Keratinocyte (primary cell): ENCODE results near the gene MFAP1. TPM values are rescaled to one million over a fixed set of nuclear protein-coding genes. Genes with fewer than 3 reads are reported as not detected.

ENCODE experiments used
- DNase-seq: peaks from one replicate; pipeline ENCODE4 v3.0.0-alpha.2; 2011; ENCODE audit warnings: low read depth, missing footprints, low spot score
- FAIRE-seq: peaks from 2 replicates; lab custom pipeline; 2011; peaks lifted over from hg19 to GRCh38; lab: Jason Lieb, UNC
- H2AFZ ChIP-seq: 2 replicates; pipeline ENCODE4 v1.6.0; 2012; ENCODE audit warnings: low read length, control low read depth, inconsistent platforms; ENCODE audit not compliant: control insufficient read depth
- H3K27ac ChIP-seq: 2 replicates; pipeline ENCODE4 v1.5.1; 2011; ENCODE audit warnings: low read length; ENCODE audit not compliant: control insufficient read depth, insufficient read depth
- H3K27me3 ChIP-seq: 3 replicates; pipeline ENCODE4 v1.6.0; 2011; ENCODE audit warnings: low read length; ENCODE audit not compliant: control insufficient read depth, insufficient read depth; ENCODE audit errors: extremely low read depth
- H3K36me3 ChIP-seq, 2 experiments: 2 replicates in 1 of 2; 3 replicates in 1 of 2; pipeline ENCODE4 v1.5.1; 2011; ENCODE audit warnings: low read length in 2 of 2, mild to moderate bottlenecking in 1 of 2; ENCODE audit not compliant: control insufficient read depth in 2 of 2, insufficient read depth in 2 of 2; ENCODE audit errors: extremely low read depth in 1 of 2
- H3K4me1 ChIP-seq: 3 replicates; pipeline ENCODE4 v1.5.1; 2011; ENCODE audit warnings: low read length; ENCODE audit not compliant: control insufficient read depth, insufficient read depth; ENCODE audit errors: extremely low read depth
- H3K4me2 ChIP-seq: 3 replicates; pipeline ENCODE4 v1.6.0; 2011; ENCODE audit warnings: low read depth, low read length; ENCODE audit not compliant: control insufficient read depth, insufficient read depth; ENCODE audit errors: extremely low read depth
- H3K4me3 ChIP-seq, 3 experiments: fragments of 200-600 bp in 1 of 3; sonication (generic) in 1 of 3; 2 replicates in 2 of 3; 3 replicates in 1 of 3; pipeline ENCODE4 v1.5.1; 2011 to 2016; ENCODE audit warnings: low read length in 3 of 3, mild to moderate bottlenecking in 3 of 3, control low read depth in 2 of 3, inconsistent platforms in 1 of 3, low read depth in 1 of 3, mixed read lengths in 1 of 3, mixed run types in 1 of 3, moderate library complexity in 1 of 3; ENCODE audit not compliant: control insufficient read depth in 2 of 3, insufficient read depth in 2 of 3; ENCODE audit errors: extremely low read depth in 1 of 3
- H3K79me2 ChIP-seq: 2 replicates; pipeline ENCODE4 v1.6.0; 2012; ENCODE audit warnings: low read length; ENCODE audit not compliant: control insufficient read depth, insufficient read depth
- H3K9ac ChIP-seq: 3 replicates; pipeline ENCODE4 v1.6.0; 2011; ENCODE audit warnings: low read length; ENCODE audit not compliant: control insufficient read depth, insufficient read depth; ENCODE audit errors: extremely low read depth
- H3K9me1 ChIP-seq: 3 replicates; pipeline ENCODE4 v1.6.0; 2011; ENCODE audit warnings: low read length; ENCODE audit not compliant: control insufficient read depth, insufficient read depth; ENCODE audit errors: extremely low read depth
- H3K9me3 ChIP-seq: 2 replicates; pipeline ENCODE4 v1.5.1; 2012; ENCODE audit warnings: low read depth, low read length; ENCODE audit not compliant: control insufficient read depth
- H4K20me1 ChIP-seq: 3 replicates; pipeline ENCODE4 v1.6.0; 2011; ENCODE audit warnings: low read length; ENCODE audit not compliant: control insufficient read depth, insufficient read depth; ENCODE audit errors: extremely low read depth
- EZH2 ChIP-seq: IDR thresholded peaks from one replicate; pipeline ENCODE4 v1.6.1; 2012; ENCODE audit warnings: inconsistent platforms, mild to moderate bottlenecking, low read length, moderate library complexity
- dilution Hi-C: fragments of 300-500 bp; cut with MboI; formaldehyde crosslinking; loops from one replicate; pipeline ENCODE4 v1.7.0; 2020; ENCODE audit warnings: low sequenced_read_pairs; ENCODE audit not compliant: extremely low pct_ligation_motif_present
- polyA plus RNA-seq, 5 experiments: library from polyadenylated mRNA; depleted of rRNA in 3 of 5; stranded (reverse) in 3 of 5; stranded (forward) in 1 of 5; unstranded in 1 of 5; fragments of >200 nt; gene quantifications; 1 replicate in 1 of 5; 2 replicates in 3 of 5; 3 replicates in 1 of 5; pipeline versions ENCODE4 v1.2.1 to v1.2.3, GENCODE V29; 2011 to 2012; ENCODE audit warnings: missing spikeins in 2 of 5, low read depth in 1 of 5, low replicate concordance in 1 of 5
- TF ChIP-seq, protein P1 (sequence below), 3 experiments: IDR thresholded peaks in 1 of 3; conservative IDR thresholded peaks in 1 of 3; optimal IDR thresholded peaks in 1 of 3; 2 replicates in 2 of 3; 3 replicates in 1 of 3; pipeline versions ENCODE3 to v1.5.1; 2011; ENCODE audit warnings: low read length in 3 of 3, mild to moderate bottlenecking in 3 of 3, moderate library complexity in 2 of 3, control low read depth in 1 of 3, inconsistent platforms in 1 of 3; ENCODE audit not compliant: insufficient read depth in 2 of 3; ENCODE audit errors: extremely low read depth in 1 of 3

The MFAP1 gene
- polyA plus RNA-seq, 1 donor (not counting 4 experiments of a cell fraction or from before 2014, with no cell fraction given): 25.6 TPM

DNA sequence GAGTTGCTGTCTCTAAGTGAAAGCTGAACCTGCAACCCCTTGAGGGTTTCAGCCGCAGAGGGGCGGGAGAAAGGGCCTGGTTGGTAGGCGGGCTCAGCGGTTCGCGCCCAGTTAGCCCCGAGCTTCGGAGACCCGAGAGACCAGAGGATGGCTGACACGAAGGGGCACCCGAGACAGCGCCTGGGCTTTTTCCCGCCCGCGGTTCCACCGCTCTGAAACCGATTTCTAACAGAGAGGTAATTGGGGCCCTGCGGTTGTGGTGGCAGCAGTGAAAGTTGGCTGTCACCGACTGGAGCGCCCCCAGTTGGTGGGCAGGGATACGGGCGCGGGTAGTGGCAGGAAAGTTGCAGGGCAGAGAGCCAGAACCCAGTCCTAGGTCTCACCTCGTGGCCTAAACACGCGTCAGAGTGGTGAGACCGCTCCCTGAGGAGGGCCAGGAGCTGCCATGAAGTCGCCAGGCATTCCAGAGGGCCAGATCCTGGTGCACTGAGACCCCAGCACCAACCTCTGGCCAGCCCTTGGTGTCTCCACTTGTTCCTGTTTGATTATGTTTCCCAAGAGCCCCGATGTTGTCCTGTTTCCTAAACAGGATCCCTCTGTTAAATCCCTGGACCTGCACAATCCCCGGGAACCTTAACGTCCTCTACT is 47.1 kb downstream of the MFAP1 start:
- no peak for FAIRE-seq

DNA sequence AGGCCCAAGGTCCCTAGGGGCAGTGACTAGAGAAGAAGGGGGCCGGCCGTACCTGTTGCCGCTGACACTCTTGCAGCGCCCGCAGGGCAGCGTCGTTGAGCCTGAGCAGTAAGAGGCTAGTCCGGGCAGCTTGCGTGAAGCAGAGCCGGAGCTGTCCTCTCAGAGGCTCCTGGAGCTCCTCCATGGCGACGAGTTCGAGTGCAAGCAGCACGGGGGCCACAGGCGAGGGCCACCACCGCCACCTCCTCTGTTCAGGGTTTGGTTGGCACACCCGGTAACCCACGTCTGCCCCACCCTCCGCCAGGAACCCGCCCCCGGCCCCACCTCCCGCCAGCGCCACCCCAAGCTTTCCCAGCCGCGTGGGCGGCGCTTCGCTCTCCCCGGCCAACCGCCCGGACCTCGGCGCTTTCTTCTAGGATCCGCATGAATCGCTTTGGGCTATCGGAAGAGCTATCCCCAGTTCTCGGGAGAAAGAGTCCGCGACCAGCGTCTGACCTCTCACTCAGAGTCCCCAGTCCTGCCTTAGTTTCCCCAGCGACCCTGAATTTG is 47.7 kb downstream of the MFAP1 start, which contains the start of gene ELL3:
ELL3 (minus strand) TSS at position 249 of the 549 bp plus-strand sequence; CDS start at position 184, 65 bp downstream.
- Histone ChIP-seq H3K4me3 (peak within 1 kb of the TSS; percentile 48 to 92 (median 82)), H3K36me3 (peaks cover 7 to 17% of the 10 kb centered on the region in 2 experiments), H3K4me1 (peaks cover 15% of the 10 kb centered on the region), H2AFZ (peak within 1 kb of the TSS; percentile 98), H3K79me2 (no peaks in the 10 kb centered on the region), H3K9me1 (no peaks in the 10 kb centered on the region), H3K27ac (peak within 1 kb of the TSS; percentile 74), H3K4me2 (peak within 1 kb of the TSS; percentile 97), H3K9ac (peak within 1 kb of the TSS; percentile 87), H4K20me1 (no peaks in the 10 kb centered on the region), H3K27me3 (no peaks in the 10 kb centered on the region), H3K9me3 (no peaks in the 10 kb centered on the region)
- no peak for FAIRE-seq
- DNase-seq: no peak
- TF ChIP-seq, protein P1, sequence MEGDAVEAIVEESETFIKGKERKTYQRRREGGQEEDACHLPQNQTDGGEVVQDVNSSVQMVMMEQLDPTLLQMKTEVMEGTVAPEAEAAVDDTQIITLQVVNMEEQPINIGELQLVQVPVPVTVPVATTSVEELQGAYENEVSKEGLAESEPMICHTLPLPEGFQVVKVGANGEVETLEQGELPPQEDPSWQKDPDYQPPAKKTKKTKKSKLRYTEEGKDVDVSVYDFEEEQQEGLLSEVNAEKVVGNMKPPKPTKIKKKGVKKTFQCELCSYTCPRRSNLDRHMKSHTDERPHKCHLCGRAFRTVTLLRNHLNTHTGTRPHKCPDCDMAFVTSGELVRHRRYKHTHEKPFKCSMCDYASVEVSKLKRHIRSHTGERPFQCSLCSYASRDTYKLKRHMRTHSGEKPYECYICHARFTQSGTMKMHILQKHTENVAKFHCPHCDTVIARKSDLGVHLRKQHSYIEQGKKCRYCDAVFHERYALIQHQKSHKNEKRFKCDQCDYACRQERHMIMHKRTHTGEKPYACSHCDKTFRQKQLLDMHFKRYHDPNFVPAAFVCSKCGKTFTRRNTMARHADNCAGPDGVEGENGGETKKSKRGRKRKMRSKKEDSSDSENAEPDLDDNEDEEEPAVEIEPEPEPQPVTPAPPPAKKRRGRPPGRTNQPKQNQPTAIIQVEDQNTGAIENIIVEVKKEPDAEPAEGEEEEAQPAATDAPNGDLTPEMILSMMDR (optimal IDR thresholded peaks at IDR 0.05 in 1 of 3, IDR thresholded peaks at IDR 0.05 in 1 of 3, conservative IDR thresholded peaks at IDR 0.05 in 1 of 3; ENCODE audit: extremely low read depth in 1 of 3, insufficient read depth in 2 of 3, low read length in 3 of 3): peak in 1 of 3 experiments; percentile 1
- no peak for TF ChIP-seq EZH2
- dilution Hi-C loops: no loop called here

More for the DNA sequence above, 47.1 kb downstream of the MFAP1 start:
- peaks cover 14% of the 10 kb centered on the region for H3K4me1 ChIP-seq
- peak overlapping the region; percentile 48 to 92 (median 82) for H3K4me3 ChIP-seq
- H3K27ac ChIP-seq: peak overlapping the region; percentile 74
- H3K27me3 ChIP-seq: no peaks in the 10 kb centered on the region
- H4K20me1 ChIP-seq: no peaks in the 10 kb centered on the region
- no peak for DNase-seq
- H3K4me2 ChIP-seq: peak overlapping the region; percentile 97
- peak overlapping the region; percentile 98 for H2AFZ ChIP-seq
- H3K79me2 ChIP-seq: no peaks in the 10 kb centered on the region
- dilution Hi-C loops: no loop called here
- peaks cover 7 to 11% of the 10 kb centered on the region in 2 experiments for H3K36me3 ChIP-seq
- H3K9me3 ChIP-seq: no peaks in the 10 kb centered on the region
- peak overlapping the region; percentile 87 for H3K9ac ChIP-seq
- no peaks in the 10 kb centered on the region for H3K9me1 ChIP-seq
- TF ChIP-seq, protein P1 (optimal IDR thresholded peaks at IDR 0.05 in 1 of 3, IDR thresholded peaks at IDR 0.05 in 1 of 3, conservative IDR thresholded peaks at IDR 0.05 in 1 of 3; ENCODE audit: extremely low read depth in 1 of 3, insufficient read depth in 2 of 3, low read length in 3 of 3): peak; percentile 84 to 92 (median 88)
- no peak for TF ChIP-seq EZH2
